ENCODE data around the gene CDH4.
"Not testable (repeated sequence)": the region's sequence is repeated elsewhere in the genome, so short reads cannot be mapped to it uniquely, and the experiment has no call there.

The CDH4 gene

GRCh38 chr20:61253640-61254511, 1.8 kb downstream of the CDH4 start:
- peak in 15 of 56 donors; percentile 22 to 66 (median 38) for DNase-seq

- DNase-seq, result no peak
Observed at GRCh38 chr20:61254881-61255626, 3.0 kb downstream of the CDH4 start.

GRCh38 chr20:61256365-61256764, 4.3 kb downstream of the CDH4 start:
- DNase-seq, result no peak

DNA sequence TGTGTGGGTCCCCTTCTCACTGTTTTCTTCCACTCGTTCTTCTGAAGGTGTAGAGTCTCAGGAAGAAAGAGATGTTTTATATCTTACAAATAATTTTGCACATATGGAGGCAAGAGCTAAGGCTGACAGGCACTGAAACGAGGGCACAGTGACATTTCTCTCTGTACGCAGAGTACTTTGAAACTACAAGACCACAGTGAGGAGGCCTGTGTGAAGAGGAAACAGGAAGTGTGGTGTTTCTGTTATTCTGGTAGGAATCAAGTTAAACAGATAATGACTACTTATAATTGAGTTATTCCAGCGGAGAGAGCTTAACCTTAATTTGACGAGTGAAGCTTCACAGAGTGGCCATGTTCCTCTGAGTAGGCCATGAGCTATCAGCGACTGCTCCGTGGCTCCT, 4.8 kb downstream of the CDH4 start:
- no peak for DNase-seq

- no peak for DNase-seq
Observed at GRCh38 chr20:61257611-61258010, 5.5 kb downstream of the CDH4 start.

GRCh38 chr20:61259741-61260140, 7.7 kb downstream of the CDH4 start:
- no peak for DNase-seq

GRCh38 chr20:61260905-61261304, 8.8 kb downstream of the CDH4 start:
- DNase-seq, result no peak

GRCh38 chr20:61262036-61262435, 10.0 kb downstream of the CDH4 start:
- DNase-seq, result peak in 5 of 56 donors; percentile 12 to 52 (median 21)

GRCh38 chr20:61262514-61262913, 10.5 kb downstream of the CDH4 start:
- DNase-seq, result no peak

DNA sequence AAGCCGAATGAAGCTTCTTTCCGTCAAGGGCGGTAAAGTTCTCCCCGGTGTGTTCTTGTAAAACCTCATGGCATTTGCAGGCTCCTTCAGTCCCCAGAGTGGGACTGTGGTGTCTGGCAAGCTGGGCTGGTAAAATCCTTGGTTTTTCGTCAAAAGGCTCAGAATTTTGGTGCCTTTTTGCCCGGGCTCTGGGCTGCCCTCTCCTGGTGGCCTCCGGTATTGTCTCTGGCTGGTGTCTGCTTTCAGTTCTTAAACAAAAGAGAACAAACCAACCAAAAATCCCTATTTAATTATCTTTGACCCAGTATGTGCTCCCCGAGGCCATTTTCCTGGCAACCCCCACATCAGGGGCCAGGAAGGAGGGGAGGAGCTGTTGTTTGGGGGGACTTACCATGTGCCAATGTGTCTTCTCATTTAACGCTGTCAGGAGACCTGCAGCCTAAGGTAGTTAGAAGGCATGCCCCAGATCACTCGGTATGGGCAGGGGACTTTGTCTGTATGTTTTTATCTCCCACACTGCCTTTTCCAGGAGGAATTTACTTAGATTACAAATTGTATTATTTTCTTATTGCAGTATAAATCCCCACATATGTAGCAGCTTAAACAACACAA, 11.1 kb downstream of the CDH4 start:
- DNase-seq, result peak in 20 of 56 donors; percentile 7 to 69 (median 26)

GRCh38 chr20:61263938-61264337, 11.9 kb downstream of the CDH4 start:
- DNase-seq, result no peak

GRCh38 chr20:61267241-61267640, 15.2 kb downstream of the CDH4 start:
- peak in 5 of 56 donors; percentile 7 to 38 (median 21) for DNase-seq

- DNase-seq, result no peak
Observed at GRCh38 chr20:61268024-61268423, 16.0 kb downstream of the CDH4 start.

- peak in 46 of 56 donors; percentile 21 to 81 (median 56) for DNase-seq
Observed at GRCh38 chr20:61271312-61272231, 19.5 kb downstream of the CDH4 start.

DNA sequence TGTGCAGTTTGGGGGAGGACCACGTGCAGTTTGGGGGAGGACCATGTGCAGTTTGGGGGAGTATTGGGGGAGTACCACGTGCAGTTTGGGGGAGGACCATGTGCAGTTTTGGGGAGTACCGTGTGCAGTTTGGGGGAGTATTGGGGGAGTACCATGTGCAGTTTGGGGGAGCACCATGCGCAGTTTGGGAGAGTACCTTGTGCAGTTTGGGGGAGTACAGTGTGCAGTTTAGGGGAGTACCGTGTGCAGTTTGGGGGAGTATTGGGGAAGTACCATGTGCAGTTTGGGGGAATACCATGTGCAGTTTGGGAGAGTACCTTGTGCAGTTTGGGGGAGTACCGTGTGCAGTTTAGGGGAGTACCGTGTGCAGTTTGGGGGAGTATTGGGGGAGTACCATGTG, 21.0 kb downstream of the CDH4 start:
- not testable (repeated sequence) for DNase-seq

- DNase-seq, result not testable (repeated sequence)
Observed at GRCh38 chr20:61273666-61274065, 21.6 kb downstream of the CDH4 start.

GRCh38 chr20:61274326-61274725, 22.3 kb downstream of the CDH4 start:
- DNase-seq, result no peak

DNA sequence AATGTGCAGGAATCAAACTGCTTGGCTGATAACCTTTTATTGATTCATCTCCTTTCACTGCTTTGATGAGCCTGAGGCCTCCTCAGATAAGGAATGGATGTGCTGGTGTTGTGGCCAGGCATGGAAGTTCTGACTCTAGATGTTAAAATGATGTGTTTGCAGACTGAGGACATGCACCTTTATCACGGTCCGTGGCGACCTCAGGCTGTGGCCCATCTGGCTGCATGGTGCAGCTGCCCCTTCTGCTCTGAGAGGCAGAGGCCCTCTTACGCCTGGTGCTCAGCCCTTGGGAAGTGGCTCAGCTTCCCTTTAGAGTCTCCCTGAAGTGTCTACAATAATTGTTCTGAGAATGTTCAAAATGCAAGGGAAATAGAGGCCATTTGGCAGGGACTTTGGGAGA, 26.2 kb downstream of the CDH4 start:
- no peak for DNase-seq

DNA sequence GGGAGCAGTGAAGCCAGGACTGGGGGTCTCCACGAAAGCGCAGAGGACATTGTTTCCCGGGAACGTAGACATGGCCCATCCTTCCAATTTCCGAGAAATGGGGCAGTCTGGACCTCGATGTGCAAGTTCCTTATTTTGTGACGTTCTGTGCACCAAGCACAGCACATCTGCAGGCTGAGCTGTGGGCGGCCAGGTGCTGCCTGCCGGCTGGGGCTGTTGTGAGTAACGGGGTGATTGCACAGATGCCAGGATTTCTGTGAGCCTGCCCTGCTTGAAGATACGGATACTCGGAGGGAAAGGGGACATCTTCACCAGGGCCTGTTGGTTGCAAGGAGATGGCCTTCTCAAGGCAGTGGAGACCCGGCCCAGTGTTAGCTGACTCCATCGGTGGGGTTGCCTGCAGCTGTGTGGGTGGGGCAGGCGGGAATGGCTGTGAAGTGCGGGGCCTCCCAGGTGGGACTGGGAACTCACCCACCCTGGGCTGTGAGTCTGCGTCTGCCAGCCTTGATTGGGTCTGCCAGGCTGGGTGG, 27.6 kb downstream of the CDH4 start:
- peak in 2 of 56 donors; percentile 25 to 29 for DNase-seq

DNA sequence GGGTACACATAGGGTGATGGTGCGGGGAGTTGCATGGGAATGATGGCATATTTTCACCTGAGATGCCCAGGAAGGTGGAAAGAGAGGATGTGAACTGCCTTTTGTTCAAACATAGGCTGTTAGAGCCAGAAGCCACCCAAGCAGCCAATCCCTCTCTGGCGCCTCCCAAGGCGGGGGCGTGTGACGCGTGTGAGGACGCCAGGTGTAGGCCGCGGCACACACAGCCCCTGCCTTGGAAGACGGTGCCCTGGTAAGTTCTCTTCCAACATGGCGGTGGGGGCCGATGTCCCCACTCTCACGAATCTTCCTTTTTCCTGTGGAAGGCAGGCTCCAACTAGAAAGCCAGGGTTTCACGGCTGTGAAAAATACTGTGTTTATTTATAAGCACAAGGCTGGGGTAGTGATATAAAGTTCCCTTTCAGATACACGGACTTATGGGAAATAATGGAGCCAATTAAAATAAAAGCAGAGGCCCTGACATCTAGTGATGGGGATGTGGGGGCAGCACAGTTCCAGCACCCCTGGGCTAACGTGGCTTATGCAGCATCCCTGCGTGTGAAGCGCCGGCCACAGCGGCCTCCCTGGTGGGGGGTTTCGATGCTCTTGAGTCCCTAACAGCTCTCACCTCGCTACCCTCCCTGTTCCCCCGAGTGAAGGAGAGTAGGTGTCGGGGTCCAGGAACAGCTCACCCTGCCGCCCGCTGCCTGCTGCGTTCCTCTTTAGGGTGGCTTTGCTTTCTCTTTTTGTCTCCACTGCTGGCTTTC, 28.3 kb downstream of the CDH4 start:
- peak in 2 of 56 donors; percentile 11 to 12 for DNase-seq
